Small intestine (tissue), 7 donors: Measurements from ENCODE around the gene HRH1. TPM values are rescaled to one million over a fixed set of nuclear protein-coding genes. Genes with fewer than 3 reads are reported as not detected.
"Not testable (repeated sequence)": the region's sequence is repeated elsewhere in the genome, so short reads cannot be mapped to it uniquely, and the experiment has no call there.

Experiments
- DNase-seq, 2 donors: peaks; one replicate each; pipeline versions ENCODE4 v3.0.0 to v3.0.0-alpha.2; 2013
- FAIRE-seq: peaks from 2 replicates; lab custom pipeline; 2012; peaks lifted over from hg19 to GRCh38; lab: Jason Lieb, UNC
- H3K27ac ChIP-seq, 3 donors: one replicate each; pipeline ENCODE4 v1.5.1; 2013; ENCODE audit warnings: low read length in 2 of 3, mild to moderate bottlenecking in 2 of 3, control low read depth in 1 of 3, inconsistent platforms in 1 of 3, low read depth in 1 of 3, moderate library complexity in 1 of 3
- H3K27me3 ChIP-seq, 3 donors: one replicate each; pipeline ENCODE4 v1.6.1; 2013; ENCODE audit warnings: low read length in 3 of 3, inconsistent platforms in 1 of 3; ENCODE audit not compliant: control insufficient read depth in 3 of 3, insufficient read depth in 3 of 3
- H3K36me3 ChIP-seq, 3 donors: one replicate each; pipeline ENCODE4 v1.6.1; 2013; ENCODE audit warnings: low read length in 3 of 3, inconsistent platforms in 1 of 3, low read depth in 1 of 3, mild to moderate bottlenecking in 1 of 3, moderate library complexity in 1 of 3; ENCODE audit not compliant: control insufficient read depth in 3 of 3, insufficient read depth in 2 of 3
- H3K4me1 ChIP-seq, 3 donors: one replicate each; pipeline ENCODE4 v1.6.1; 2013; ENCODE audit warnings: low read length in 2 of 3, inconsistent platforms in 1 of 3, low read depth in 1 of 3, mild to moderate bottlenecking in 1 of 3, moderate library complexity in 1 of 3; ENCODE audit not compliant: control insufficient read depth in 3 of 3, insufficient read depth in 2 of 3
- H3K4me3 ChIP-seq, 3 donors: one replicate each; pipeline ENCODE4 v1.5.1; 2013; ENCODE audit warnings: low read length in 3 of 3, control low read depth in 1 of 3, inconsistent platforms in 1 of 3, low read depth in 1 of 3, mild to moderate bottlenecking in 1 of 3, moderate library complexity in 1 of 3
- H3K9me3 ChIP-seq, 2 donors: one replicate each; pipeline ENCODE4 v1.6.1; 2013; ENCODE audit warnings: low read depth in 1 of 2, low read length in 1 of 2; ENCODE audit not compliant: control insufficient read depth in 2 of 2, insufficient read depth in 1 of 2
- WGBS, 3 donors: extraction: QIAGEN DNeasy Blood & Tissue Kit; methylation state at CpG; one replicate each; pipeline ENCODE4 v1.1.7; 2013; 5-methylcytosine and 5-hydroxymethylcytosine counted together
- polyA plus RNA-seq, 4 donors: library from polyadenylated mRNA; stranded (reverse) in 3 of 4; unstranded in 1 of 4; fragments of 200-250 nt in 3 of 4; fragments of 120-200 nt in 1 of 4; gene quantifications; one replicate each; pipeline versions ENCODE4 v1.2.1 to v1.2.3, GENCODE V29; 2013
- donor health status: healthy with polysubstance abuse.
- donor health status: control.
- donor health status: control.
- donor health status: Bipolar disorder and iron deficiency.
- donor health status: healthy.

The HRH1 gene
- polyA plus RNA-seq, 4 donors: 1.1 to 3.8 (median 1.5) TPM

- DNase-seq (no peak), FAIRE-seq (no peak)
- Histone ChIP-seq H3K4me1 (no peaks in the 10 kb centered on the region), H3K27ac (no peak overlapping the region), H3K27me3 (no peaks in the 10 kb centered on the region), H3K9me3 (no peaks in the 10 kb centered on the region), H3K4me3 (no peak overlapping the region), H3K36me3 (no peaks in the 10 kb centered on the region)
- 75 to 77% (median 75%) methylated on average over 21 of the region's 21 CpGs for WGBS, 3 donors
These were observed 15.9 kb downstream of the HRH1 start for GRCh38 chr3:11170052-11170770.

GRCh38 chr3:11172096-11172690, 17.9 kb downstream of the HRH1 start:
- Histone ChIP-seq H3K27ac (no peak overlapping the region), H3K27me3 (no peaks in the 10 kb centered on the region), H3K4me3 (no peak overlapping the region), H3K9me3 (no peaks in the 10 kb centered on the region), H3K4me1 (no peaks in the 10 kb centered on the region), H3K36me3 (no peaks in the 10 kb centered on the region)
- WGBS, 3 donors: 41 to 54% (median 45%) methylated on average over 4 of the region's 4 CpGs
- FAIRE-seq (no peak), DNase-seq (no peak)

- WGBS, 3 donors: 72 to 91% (median 91%) methylated on average over 4 of the region's 4 CpGs
- DNase-seq (no peak), FAIRE-seq (no peak)
- H3K9me3 ChIP-seq: no peaks in the 10 kb centered on the region
- H3K27ac ChIP-seq: no peak overlapping the region
- H3K4me3 ChIP-seq: no peak overlapping the region
- H3K27me3 ChIP-seq: no peaks in the 10 kb centered on the region
- no peaks in the 10 kb centered on the region for H3K36me3 ChIP-seq
- no peaks in the 10 kb centered on the region for H3K4me1 ChIP-seq
These were observed 19.7 kb downstream of the HRH1 start for GRCh38 chr3:11173828-11174465.

GRCh38 chr3:11178421-11178820, 24.1 kb downstream of the HRH1 start:
- WGBS, 3 donors: 88 to 92% (median 92%) methylated on average over 8 of the region's 8 CpGs

GRCh38 chr3:11184328-11184969, 30.2 kb downstream of the HRH1 start:
- not testable (repeated sequence) for DNase-seq, H3K27me3 ChIP-seq, H3K4me1 ChIP-seq, H3K9me3 ChIP-seq, H3K4me3 ChIP-seq, FAIRE-seq, H3K27ac ChIP-seq, H3K36me3 ChIP-seq
- 45 to 68% (median 67%) methylated on average over 15 of the region's 15 CpGs for WGBS, 3 donors

More at GRCh38 chr3:11178421-11178820, 24.1 kb downstream of the HRH1 start:
- FAIRE-seq: no peak
- H3K36me3 ChIP-seq: no peaks in the 10 kb centered on the region
- H3K27me3 ChIP-seq: no peaks in the 10 kb centered on the region
- H3K9me3 ChIP-seq: no peaks in the 10 kb centered on the region
- DNase-seq: no peak
- no peaks in the 10 kb centered on the region for H3K4me1 ChIP-seq
- no peak overlapping the region for H3K27ac ChIP-seq
- H3K4me3 ChIP-seq: no peak overlapping the region

- no peaks in the 10 kb centered on the region for H3K9me3 ChIP-seq
These were observed 30.9 kb downstream of the HRH1 start for GRCh38 chr3:11185144-11185543.

GRCh38 chr3:11185564-11186317, 31.4 kb downstream of the HRH1 start:
- FAIRE-seq (no peak), DNase-seq (peak in 1 of 2 donors; percentile 40)
- Histone ChIP-seq H3K27ac (no peak overlapping the region), H3K4me1 (no peaks in the 10 kb centered on the region), H3K9me3 (no peaks in the 10 kb centered on the region), H3K27me3 (no peaks in the 10 kb centered on the region), H3K4me3 (no peak overlapping the region), H3K36me3 (no peaks in the 10 kb centered on the region)
- WGBS, 3 donors: 31 to 39% (median 32%) methylated on average over 13 of the region's 13 CpGs

More at GRCh38 chr3:11185144-11185543, 30.9 kb downstream of the HRH1 start:
- FAIRE-seq (no peak), DNase-seq (no peak)
- Histone ChIP-seq H3K4me1 (no peaks in the 10 kb centered on the region), H3K36me3 (no peaks in the 10 kb centered on the region), H3K27ac (no peak overlapping the region), H3K27me3 (no peaks in the 10 kb centered on the region), H3K4me3 (no peak overlapping the region)
- WGBS, 3 donors: 85 to 92% (median 91%) methylated on average over 3 of the region's 3 CpGs

- no peak overlapping the region for H3K4me3 ChIP-seq
- no peaks in the 10 kb centered on the region for H3K36me3 ChIP-seq
- no peaks in the 10 kb centered on the region for H3K9me3 ChIP-seq
- DNase-seq: no peak
- no peak overlapping the region for H3K27ac ChIP-seq
- H3K27me3 ChIP-seq: no peaks in the 10 kb centered on the region
- no peak for FAIRE-seq
- no peaks in the 10 kb centered on the region for H3K4me1 ChIP-seq
- WGBS, 3 donors: 63 to 86% (median 72%) methylated on average over 1 of the region's 1 CpG
These were observed 32.0 kb downstream of the HRH1 start for GRCh38 chr3:11186318-11186692.
